Memory B cell (primary cell): ENCODE data around the gene TSSK1B.
"Not testable (repeated sequence)": the region's sequence is repeated elsewhere in the genome, so short reads cannot be mapped to it uniquely, and the experiment has no call there.

Experiments
- ATAC-seq: fragments of 150-1000 bp; cut with Tn5 transposase; 2 replicates; pipeline ENCODE4 v1.10.0; 2021; ENCODE audit warnings: low read depth, mild to moderate bottlenecking, moderate library complexity
- DNase-seq, 2 donors: peaks; one replicate each; pipeline ENCODE4 v3.0.0; 2022; ENCODE audit warnings: low spot score in 2 of 2
- H3K27ac Mint-ChIP-seq: one replicate; pipeline ENCODE4 v1.8.0; 2022; ENCODE audit warnings: mild to moderate bottlenecking, moderate library complexity, mixed read lengths
- H3K27me3 Mint-ChIP-seq: one replicate; pipeline ENCODE4 v1.8.0; 2022; ENCODE audit warnings: mixed read lengths
- H3K36me3 Mint-ChIP-seq: one replicate; pipeline ENCODE4 v1.8.0; 2022; ENCODE audit warnings: mild to moderate bottlenecking, mixed read lengths
- H3K4me1 Mint-ChIP-seq: one replicate; pipeline ENCODE4 v1.8.0; 2022; ENCODE audit warnings: mixed read lengths
- H3K4me3 Mint-ChIP-seq: one replicate; pipeline ENCODE4 v1.8.0; 2022; ENCODE audit warnings: mild to moderate bottlenecking, moderate library complexity, mixed read lengths
- H3K9me3 Mint-ChIP-seq: one replicate; pipeline ENCODE4 v1.8.0; 2022; ENCODE audit warnings: mixed read lengths

The TSSK1B gene, protein sequence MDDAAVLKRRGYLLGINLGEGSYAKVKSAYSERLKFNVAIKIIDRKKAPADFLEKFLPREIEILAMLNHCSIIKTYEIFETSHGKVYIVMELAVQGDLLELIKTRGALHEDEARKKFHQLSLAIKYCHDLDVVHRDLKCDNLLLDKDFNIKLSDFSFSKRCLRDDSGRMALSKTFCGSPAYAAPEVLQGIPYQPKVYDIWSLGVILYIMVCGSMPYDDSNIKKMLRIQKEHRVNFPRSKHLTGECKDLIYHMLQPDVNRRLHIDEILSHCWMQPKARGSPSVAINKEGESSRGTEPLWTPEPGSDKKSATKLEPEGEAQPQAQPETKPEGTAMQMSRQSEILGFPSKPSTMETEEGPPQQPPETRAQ

DNA sequence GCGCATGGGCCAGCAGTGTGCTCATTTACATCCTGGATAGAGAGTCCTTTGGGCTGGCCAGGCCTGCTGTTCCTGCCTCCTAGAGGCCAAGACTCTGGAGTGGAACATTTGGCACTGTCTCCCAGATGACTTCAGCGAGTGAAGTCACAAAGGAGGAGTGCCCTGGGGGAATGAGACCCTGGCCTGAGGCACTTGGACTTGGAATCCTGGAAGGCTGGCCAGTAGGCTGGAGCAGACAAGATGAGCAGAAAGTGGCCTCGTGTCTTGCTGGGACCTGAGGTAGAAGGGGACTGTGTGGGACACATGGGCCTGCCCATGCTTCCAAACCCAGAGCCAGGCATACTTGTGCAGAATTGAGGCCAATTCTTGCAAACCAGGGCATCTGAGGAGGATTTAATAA is at the start of gene TSSK1B:
Gene TSSK1B, minus strand, starts transcription at position 101 of the 400 bp plus-strand sequence. CDS start 150 bp downstream, outside the sequence.
- Mint-ChIP-seq H3K27ac (no peak within 1 kb of the TSS), H3K36me3 (no peaks in the 10 kb centered on the region), H3K4me1 (no peaks in the 10 kb centered on the region), H3K9me3 (no peaks in the 10 kb centered on the region), H3K27me3 (peaks cover 4% of the 10 kb centered on the region), H3K4me3 (no peak within 1 kb of the TSS)
- DNase-seq (no peak), ATAC-seq (no peak)

GRCh38 chr5:113480243-113480642 is 45.5 kb upstream of the TSSK1B start:
- H3K4me3 Mint-ChIP-seq = no peak overlapping the region
- H3K4me1 Mint-ChIP-seq = no peaks in the 10 kb centered on the region
- ATAC-seq = no peak
- no peak for DNase-seq
- peaks cover 16% of the 10 kb centered on the region for H3K27me3 Mint-ChIP-seq
- no peak overlapping the region for H3K27ac Mint-ChIP-seq
- no peaks in the 10 kb centered on the region for H3K9me3 Mint-ChIP-seq
- no peaks in the 10 kb centered on the region for H3K36me3 Mint-ChIP-seq

- Mint-ChIP-seq H3K27me3 (peaks cover 14% of the 10 kb centered on the region), H3K36me3 (no peaks in the 10 kb centered on the region), H3K4me3 (no peak overlapping the region), H3K27ac (no peak overlapping the region), H3K4me1 (no peaks in the 10 kb centered on the region), H3K9me3 (no peaks in the 10 kb centered on the region)
- DNase-seq (no peak), ATAC-seq (no peak)
Measured at GRCh38 chr5:113478691-113479090, 43.9 kb upstream of the TSSK1B start.

GRCh38 chr5:113474100-113474728 is 39.4 kb upstream of the TSSK1B start:
- no peak for ATAC-seq
- DNase-seq = no peak
- Mint-ChIP-seq H3K36me3 (no peaks in the 10 kb centered on the region), H3K4me3 (no peak overlapping the region), H3K27ac (no peak overlapping the region), H3K27me3 (peaks cover 16% of the 10 kb centered on the region), H3K9me3 (peaks cover 5% of the 10 kb centered on the region), H3K4me1 (no peaks in the 10 kb centered on the region)

DNA sequence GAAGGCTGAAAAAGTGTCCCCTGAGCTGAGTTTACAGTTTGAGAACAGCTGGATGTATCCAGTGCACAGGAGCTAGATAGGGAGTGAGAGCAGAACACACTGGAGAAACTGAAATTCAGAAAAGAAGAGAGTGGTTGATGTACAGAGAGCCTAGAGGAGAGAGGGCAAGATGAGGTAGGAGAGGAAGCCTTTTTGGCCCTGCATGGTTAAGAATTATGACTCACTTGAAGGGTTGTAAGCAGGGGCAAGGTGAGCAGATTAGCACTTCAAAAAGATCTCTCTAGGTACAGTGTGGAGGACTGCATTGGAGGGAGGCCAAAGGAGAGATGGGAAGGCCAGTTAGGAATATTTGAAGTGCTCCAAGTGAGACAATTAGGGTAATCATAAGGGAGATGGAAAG is 28.2 kb upstream of the TSSK1B start:
- Mint-ChIP-seq H3K4me1 (no peaks in the 10 kb centered on the region), H3K27me3 (peaks cover 4% of the 10 kb centered on the region), H3K4me3 (no peak overlapping the region)

DNA sequence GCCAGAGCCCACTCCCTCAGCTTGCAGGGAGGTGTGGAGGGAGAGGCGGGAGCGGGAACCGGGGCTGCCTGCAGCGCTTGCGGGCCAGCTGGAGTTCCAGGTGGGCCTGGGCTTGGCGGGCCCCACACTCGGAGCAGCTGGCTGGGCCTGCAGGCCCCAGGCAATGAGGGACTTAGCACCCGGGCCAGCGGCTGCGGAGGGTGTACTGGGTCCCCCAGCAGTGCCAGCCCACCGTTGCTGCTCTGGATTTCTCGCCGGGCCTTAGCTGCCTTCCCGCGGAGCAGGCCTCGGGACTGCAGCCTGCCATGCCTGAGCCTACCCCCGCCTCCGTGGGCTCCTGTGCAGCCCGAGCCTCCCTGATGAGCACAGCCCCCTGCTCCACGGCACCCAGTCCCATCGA is 22.3 kb upstream of the TSSK1B start:
- not testable (repeated sequence) for H3K36me3 Mint-ChIP-seq, H3K4me3 Mint-ChIP-seq

More for the DNA sequence above, 28.2 kb upstream of the TSSK1B start:
- ATAC-seq (no peak), DNase-seq (no peak)
- Mint-ChIP-seq H3K27ac (no peak overlapping the region), H3K9me3 (no peaks in the 10 kb centered on the region), H3K36me3 (no peaks in the 10 kb centered on the region)

GRCh38 chr5:113452941-113453340 is 18.2 kb upstream of the TSSK1B start:
- no peaks in the 10 kb centered on the region for H3K9me3 Mint-ChIP-seq
- H3K36me3 Mint-ChIP-seq = no peaks in the 10 kb centered on the region
- no peak overlapping the region for H3K4me3 Mint-ChIP-seq
- no peak overlapping the region for H3K27ac Mint-ChIP-seq
- H3K4me1 Mint-ChIP-seq = peaks cover 3% of the 10 kb centered on the region
- DNase-seq (no peak), ATAC-seq (no peak)
- H3K27me3 Mint-ChIP-seq = no peaks in the 10 kb centered on the region

More for the DNA sequence above, 22.3 kb upstream of the TSSK1B start:
- not testable (repeated sequence) for H3K27ac Mint-ChIP-seq, ATAC-seq, DNase-seq, H3K9me3 Mint-ChIP-seq, H3K4me1 Mint-ChIP-seq, H3K27me3 Mint-ChIP-seq

DNA sequence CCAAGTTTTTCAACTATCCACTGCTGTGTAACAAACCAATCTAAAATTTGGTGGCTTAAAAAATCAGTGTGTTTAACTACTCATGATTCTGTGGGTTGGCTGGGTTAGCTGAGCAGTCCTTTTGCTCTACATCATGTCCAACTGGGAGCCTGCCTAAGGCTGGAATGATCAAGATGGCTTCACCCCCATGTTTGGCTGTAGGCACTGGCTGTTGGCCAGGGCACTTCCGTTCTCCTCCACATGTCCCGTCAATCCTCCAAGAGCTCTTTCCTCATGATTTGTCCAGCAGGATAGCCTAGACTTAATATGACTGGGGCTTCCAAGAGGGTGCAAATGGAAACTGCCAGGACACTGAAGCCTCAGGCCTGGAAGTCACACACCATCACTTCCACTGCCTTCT is 17.0 kb upstream of the TSSK1B start:
- Mint-ChIP-seq H3K4me3 (no peak overlapping the region), H3K4me1 (peaks cover 3% of the 10 kb centered on the region), H3K36me3 (no peaks in the 10 kb centered on the region), H3K27me3 (peaks cover 4% of the 10 kb centered on the region), H3K27ac (no peak overlapping the region), H3K9me3 (no peaks in the 10 kb centered on the region)
- no peak for ATAC-seq
- DNase-seq = no peak

DNA sequence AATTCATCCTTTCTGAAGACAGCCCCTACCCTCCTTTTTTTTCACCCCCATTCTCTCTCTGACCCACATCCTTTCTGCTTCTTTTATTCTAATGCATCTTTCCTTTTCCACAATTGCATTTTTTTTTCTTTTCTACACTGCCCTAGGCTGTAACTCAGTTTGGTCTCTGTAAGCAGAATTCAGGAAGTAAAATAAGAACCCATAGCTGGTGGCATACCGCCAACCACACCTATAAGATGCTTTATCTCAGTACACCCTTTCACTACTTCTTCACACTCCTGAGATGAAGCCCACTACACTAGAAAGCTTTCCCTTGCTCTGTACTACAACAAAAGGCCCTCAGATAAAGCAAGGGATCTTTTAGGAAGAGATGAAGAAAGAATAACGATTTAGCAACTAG is 16.1 kb upstream of the TSSK1B start:
- H3K4me3 Mint-ChIP-seq = no peak overlapping the region
- no peaks in the 10 kb centered on the region for H3K36me3 Mint-ChIP-seq
- no peak for DNase-seq
- H3K27ac Mint-ChIP-seq = no peak overlapping the region
- no peaks in the 10 kb centered on the region for H3K9me3 Mint-ChIP-seq
- no peak for ATAC-seq
- peaks cover 4% of the 10 kb centered on the region for H3K27me3 Mint-ChIP-seq
- H3K4me1 Mint-ChIP-seq = peaks cover 3% of the 10 kb centered on the region

DNA sequence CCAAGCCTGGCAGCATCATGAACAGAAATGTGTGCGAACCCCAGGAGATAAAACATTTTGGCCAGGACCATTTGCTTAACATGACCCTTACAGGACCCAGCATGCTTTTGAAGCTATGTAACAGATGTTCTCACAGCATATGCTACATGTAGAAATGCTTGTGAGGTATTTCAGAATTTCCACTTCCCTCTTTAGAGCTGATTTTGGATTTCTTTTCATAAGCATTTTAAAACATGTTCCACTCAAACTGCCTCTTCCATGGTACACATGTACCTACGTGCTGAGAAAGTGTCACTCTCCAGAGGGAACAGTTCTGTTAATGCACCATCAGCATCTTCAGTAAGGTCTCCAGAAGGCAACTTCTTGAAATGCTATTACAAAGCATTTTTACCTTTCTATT is 15.7 kb upstream of the TSSK1B start:
- no peak overlapping the region for H3K27ac Mint-ChIP-seq
- peaks cover 4% of the 10 kb centered on the region for H3K27me3 Mint-ChIP-seq
- H3K4me3 Mint-ChIP-seq = no peak overlapping the region
- H3K36me3 Mint-ChIP-seq = no peaks in the 10 kb centered on the region
- H3K4me1 Mint-ChIP-seq = peaks cover 3% of the 10 kb centered on the region
- peaks cover 2% of the 10 kb centered on the region for H3K9me3 Mint-ChIP-seq
- no peak for DNase-seq
- ATAC-seq = no peak

GRCh38 chr5:113448252-113448651 is 13.5 kb upstream of the TSSK1B start:
- Mint-ChIP-seq H3K9me3 (peaks cover 4% of the 10 kb centered on the region), H3K27me3 (peaks cover 5% of the 10 kb centered on the region), H3K36me3 (no peaks in the 10 kb centered on the region), H3K4me1 (peaks cover 3% of the 10 kb centered on the region), H3K4me3 (no peak overlapping the region), H3K27ac (no peak overlapping the region)
- no peak for DNase-seq
- no peak for ATAC-seq

GRCh38 chr5:113447498-113448050 is 12.8 kb upstream of the TSSK1B start:
- Mint-ChIP-seq H3K27ac (no peak overlapping the region), H3K9me3 (peaks cover 4% of the 10 kb centered on the region), H3K27me3 (peaks cover 9% of the 10 kb centered on the region), H3K4me1 (peaks cover 3% of the 10 kb centered on the region), H3K36me3 (no peaks in the 10 kb centered on the region), H3K4me3 (no peak overlapping the region)
- ATAC-seq (no peak), DNase-seq (no peak)

GRCh38 chr5:113446358-113446927 is 11.7 kb upstream of the TSSK1B start:
- H3K27ac Mint-ChIP-seq = no peak overlapping the region
- no peak overlapping the region for H3K4me3 Mint-ChIP-seq
- no peak for ATAC-seq
- peaks cover 9% of the 10 kb centered on the region for H3K27me3 Mint-ChIP-seq
- no peaks in the 10 kb centered on the region for H3K36me3 Mint-ChIP-seq
- peaks cover 3% of the 10 kb centered on the region for H3K4me1 Mint-ChIP-seq
- DNase-seq = no peak
- H3K9me3 Mint-ChIP-seq = peaks cover 4% of the 10 kb centered on the region

DNA sequence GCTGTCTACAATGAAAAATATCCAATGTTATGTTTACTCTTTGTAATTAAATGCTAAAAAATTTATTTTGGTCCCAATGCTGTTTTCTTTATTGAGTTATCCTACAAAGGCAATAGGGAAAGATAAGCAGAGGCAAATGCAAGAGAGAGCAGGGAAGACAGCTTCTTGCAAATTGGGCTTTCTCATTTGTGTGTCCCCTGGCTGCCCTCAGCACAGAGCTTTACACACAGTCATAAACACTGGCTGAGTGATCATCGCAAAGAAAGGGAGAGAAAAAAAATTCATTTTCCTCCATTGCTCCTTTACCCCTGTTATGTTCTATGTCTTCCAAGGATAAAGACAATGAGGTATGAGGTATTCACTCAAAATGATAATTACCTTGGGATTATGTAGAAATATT is 2.3 kb upstream of the TSSK1B start:
- Mint-ChIP-seq H3K4me1 (no peaks in the 10 kb centered on the region), H3K27ac (no peak overlapping the region), H3K9me3 (no peaks in the 10 kb centered on the region), H3K4me3 (no peak overlapping the region), H3K27me3 (peaks cover 6% of the 10 kb centered on the region), H3K36me3 (no peaks in the 10 kb centered on the region)
- ATAC-seq (no peak), DNase-seq (no peak)
